PFSK-1 (cell line): ENCODE results near the gene VSIG10L.

Experiments used
- FOXP2 ChIP-seq: optimal IDR thresholded peaks from 2 replicates; pipeline ENCODE3; 2011; ENCODE audit warnings: borderline replicate concordance, control low read depth, inconsistent platforms; ENCODE audit not compliant: insufficient read depth; ENCODE audit errors: extremely low read length, extremely low read depth
- POLR2AphosphoS5 ChIP-seq: IDR thresholded peaks from 2 replicates; pipeline ENCODE4 v1.6.1; 2012; ENCODE audit warnings: low read depth, mild to moderate bottlenecking, control low read depth, low read length, moderate library complexity
- SIN3A ChIP-seq: IDR thresholded peaks from 2 replicates; pipeline ENCODE4 v1.6.1; 2012; ENCODE audit warnings: mild to moderate bottlenecking, low read length, moderate library complexity, borderline replicate concordance; ENCODE audit not compliant: insufficient read depth
- TAF1 ChIP-seq: IDR thresholded peaks from 2 replicates; pipeline ENCODE4 v1.6.1; 2012; ENCODE audit warnings: low read length, control low read depth, borderline replicate concordance; ENCODE audit not compliant: insufficient read depth
- TF ChIP-seq, protein P1 (sequence below), 2 experiments: IDR thresholded peaks; 2 replicates each; pipeline versions ENCODE4 v1.6.1 to v1.8.0; 2011 to 2012; ENCODE audit warnings: low read depth in 2 of 2, low read length in 2 of 2, control low read depth in 1 of 2, inconsistent platforms in 1 of 2, mild to moderate bottlenecking in 1 of 2, moderate library complexity in 1 of 2; ENCODE audit not compliant: insufficient read depth in 1 of 2

DNA sequence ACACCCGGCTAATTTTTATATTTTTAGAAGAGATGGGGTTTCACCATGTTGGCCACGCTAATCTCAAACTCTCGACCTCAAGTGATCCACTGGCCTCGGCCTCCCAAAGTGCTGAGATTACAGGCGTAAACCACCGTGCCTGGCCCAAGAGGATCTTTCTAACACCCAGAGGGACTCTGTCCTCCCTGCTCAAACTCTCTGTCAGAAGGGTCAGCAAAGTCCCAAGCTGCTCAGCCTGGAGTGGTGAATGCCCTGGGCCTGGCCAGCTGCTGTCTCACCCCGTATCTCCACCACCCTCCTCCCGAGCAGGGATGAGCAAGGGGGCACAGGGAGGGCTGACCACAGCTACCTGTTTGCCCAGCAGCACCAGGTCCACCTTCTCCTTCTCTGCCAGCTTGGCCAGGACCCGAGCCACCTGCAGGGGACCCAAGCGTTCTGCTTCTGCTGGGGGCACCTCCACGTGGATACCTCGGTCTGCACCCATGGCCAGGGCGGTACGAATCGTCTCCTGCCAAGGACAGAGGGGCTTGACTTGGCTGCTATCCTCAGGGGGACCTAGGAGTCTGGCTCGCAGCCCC lies 10.9 kb upstream of the VSIG10L start:
- TF ChIP-seq, protein P1, sequence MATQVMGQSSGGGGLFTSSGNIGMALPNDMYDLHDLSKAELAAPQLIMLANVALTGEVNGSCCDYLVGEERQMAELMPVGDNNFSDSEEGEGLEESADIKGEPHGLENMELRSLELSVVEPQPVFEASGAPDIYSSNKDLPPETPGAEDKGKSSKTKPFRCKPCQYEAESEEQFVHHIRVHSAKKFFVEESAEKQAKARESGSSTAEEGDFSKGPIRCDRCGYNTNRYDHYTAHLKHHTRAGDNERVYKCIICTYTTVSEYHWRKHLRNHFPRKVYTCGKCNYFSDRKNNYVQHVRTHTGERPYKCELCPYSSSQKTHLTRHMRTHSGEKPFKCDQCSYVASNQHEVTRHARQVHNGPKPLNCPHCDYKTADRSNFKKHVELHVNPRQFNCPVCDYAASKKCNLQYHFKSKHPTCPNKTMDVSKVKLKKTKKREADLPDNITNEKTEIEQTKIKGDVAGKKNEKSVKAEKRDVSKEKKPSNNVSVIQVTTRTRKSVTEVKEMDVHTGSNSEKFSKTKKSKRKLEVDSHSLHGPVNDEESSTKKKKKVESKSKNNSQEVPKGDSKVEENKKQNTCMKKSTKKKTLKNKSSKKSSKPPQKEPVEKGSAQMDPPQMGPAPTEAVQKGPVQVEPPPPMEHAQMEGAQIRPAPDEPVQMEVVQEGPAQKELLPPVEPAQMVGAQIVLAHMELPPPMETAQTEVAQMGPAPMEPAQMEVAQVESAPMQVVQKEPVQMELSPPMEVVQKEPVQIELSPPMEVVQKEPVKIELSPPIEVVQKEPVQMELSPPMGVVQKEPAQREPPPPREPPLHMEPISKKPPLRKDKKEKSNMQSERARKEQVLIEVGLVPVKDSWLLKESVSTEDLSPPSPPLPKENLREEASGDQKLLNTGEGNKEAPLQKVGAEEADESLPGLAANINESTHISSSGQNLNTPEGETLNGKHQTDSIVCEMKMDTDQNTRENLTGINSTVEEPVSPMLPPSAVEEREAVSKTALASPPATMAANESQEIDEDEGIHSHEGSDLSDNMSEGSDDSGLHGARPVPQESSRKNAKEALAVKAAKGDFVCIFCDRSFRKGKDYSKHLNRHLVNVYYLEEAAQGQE (IDR thresholded peaks at IDR 0.05; ENCODE audit: insufficient read depth in 1 of 2, low read depth in 2 of 2, low read length in 2 of 2), result no peak
- TF ChIP-seq POLR2AphosphoS5, result no peak
- no peak for TF ChIP-seq TAF1
- no peak for TF ChIP-seq SIN3A
- TF ChIP-seq FOXP2, result no peak
